Measurements from ENCODE around the gene KCTD10.

- TF ChIP-seq, protein P1, sequence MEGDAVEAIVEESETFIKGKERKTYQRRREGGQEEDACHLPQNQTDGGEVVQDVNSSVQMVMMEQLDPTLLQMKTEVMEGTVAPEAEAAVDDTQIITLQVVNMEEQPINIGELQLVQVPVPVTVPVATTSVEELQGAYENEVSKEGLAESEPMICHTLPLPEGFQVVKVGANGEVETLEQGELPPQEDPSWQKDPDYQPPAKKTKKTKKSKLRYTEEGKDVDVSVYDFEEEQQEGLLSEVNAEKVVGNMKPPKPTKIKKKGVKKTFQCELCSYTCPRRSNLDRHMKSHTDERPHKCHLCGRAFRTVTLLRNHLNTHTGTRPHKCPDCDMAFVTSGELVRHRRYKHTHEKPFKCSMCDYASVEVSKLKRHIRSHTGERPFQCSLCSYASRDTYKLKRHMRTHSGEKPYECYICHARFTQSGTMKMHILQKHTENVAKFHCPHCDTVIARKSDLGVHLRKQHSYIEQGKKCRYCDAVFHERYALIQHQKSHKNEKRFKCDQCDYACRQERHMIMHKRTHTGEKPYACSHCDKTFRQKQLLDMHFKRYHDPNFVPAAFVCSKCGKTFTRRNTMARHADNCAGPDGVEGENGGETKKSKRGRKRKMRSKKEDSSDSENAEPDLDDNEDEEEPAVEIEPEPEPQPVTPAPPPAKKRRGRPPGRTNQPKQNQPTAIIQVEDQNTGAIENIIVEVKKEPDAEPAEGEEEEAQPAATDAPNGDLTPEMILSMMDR (IDR thresholded peaks at IDR 0.05), result no peak
- no peak for TF ChIP-seq ZFX (IDR thresholded peaks at IDR 0.05; ENCODE audit: borderline replicate concordance)
These were observed 15.3 kb upstream of the KCTD10 start for GRCh38 chr12:109492371-109492770.
